SK-N-SH (cell line): ENCODE results near the gene SLC7A6OS. TPM values are rescaled to one million over a fixed set of nuclear protein-coding genes. Genes with fewer than 3 reads are reported as not detected.

Experiments
- CTCF ChIA-PET: fragments of 300-600, 350-600 bp; formaldehyde crosslinking; extraction: SDS; loops from one replicate; lab custom pipeline; 2021; lab: Yijun Ruan, JAX
- POLR2A ChIA-PET: fragments of 350-600 bp; sonication (Branson Sonifier 250); formaldehyde crosslinking; extraction: SDS; loops from one replicate; lab custom pipeline; 2020; ENCODE audit warnings: antibody characterized with exemption, inconsistent platforms; lab: Yijun Ruan, JAX
- DNase-seq: peaks from one replicate; pipeline ENCODE4 v3.0.0; 2012
- H2AFZ ChIP-seq: fragments of 200-600 bp; sonication (generic); 2 replicates; pipeline ENCODE4 v1.8.1; 2016; ENCODE audit warnings: antibody characterized with exemption, mild to moderate bottlenecking, low read depth
- H3F3A ChIP-seq: fragments of 200-600 bp; sonication (generic); replicated peaks from 2 replicates; pipeline ENCODE3; 2016; ENCODE audit warnings: antibody characterized with exemption, mild to moderate bottlenecking; ENCODE audit not compliant: insufficient read depth
- H3K27ac ChIP-seq, 2 experiments: fragments of 200-500 bp in 1 of 2; fragments of 200-600 bp in 1 of 2; sonication (Bioruptor generic) in 1 of 2; sonication (generic), shearing (Covaris generic) in 1 of 2; 2 replicates each; pipeline versions ENCODE4 v1.5.1 to v1.6.1; 2014 to 2016; ENCODE audit warnings: low read depth in 2 of 2, inconsistent platforms in 1 of 2, low read length in 1 of 2, mild to moderate bottlenecking in 1 of 2, mixed read lengths in 1 of 2
- H3K27me3 ChIP-seq: fragments of 200-600 bp; sonication (generic), shearing (Covaris generic); 2 replicates; pipeline ENCODE4 v1.6.1; 2016; ENCODE audit warnings: mixed run types; ENCODE audit not compliant: insufficient read depth
- H3K36me3 ChIP-seq, 2 experiments: fragments of 200-500 bp in 1 of 2; fragments of 200-600 bp in 1 of 2; sonication (Bioruptor generic) in 1 of 2; sonication (generic) in 1 of 2; replicated peaks in 1 of 2; 2 replicates each; pipeline versions ENCODE3 to v1.5.1; 2014 to 2016; ENCODE audit warnings: low read length in 1 of 2, mild to moderate bottlenecking in 1 of 2; ENCODE audit not compliant: insufficient read depth in 2 of 2, control insufficient read depth in 1 of 2
- H3K4me1 ChIP-seq, 2 experiments: fragments of 200-500 bp in 1 of 2; fragments of 200-600 bp in 1 of 2; sonication (Bioruptor generic) in 1 of 2; sonication (generic), shearing (Covaris generic) in 1 of 2; 2 replicates each; pipeline versions ENCODE4 v1.5.1 to v1.6.1; 2014 to 2016; ENCODE audit warnings: low read depth in 1 of 2, low read length in 1 of 2, mixed run types in 1 of 2; ENCODE audit not compliant: insufficient read depth in 2 of 2, control insufficient read depth in 1 of 2
- H3K4me2 ChIP-seq: fragments of 200-600 bp; sonication (generic), shearing (Covaris generic); 2 replicates; pipeline ENCODE4 v1.6.1; 2017; ENCODE audit warnings: mixed run types
- H3K4me3 ChIP-seq, 2 experiments: fragments of 200-500 bp in 1 of 2; fragments of 200-600 bp in 1 of 2; sonication (Bioruptor generic) in 1 of 2; sonication (generic), shearing (Covaris generic) in 1 of 2; 2 replicates each; pipeline versions ENCODE4 v1.5.1 to v1.8.1; 2014 to 2016; ENCODE audit warnings: low read depth in 2 of 2, inconsistent platforms in 1 of 2, low read length in 1 of 2, mild to moderate bottlenecking in 1 of 2, mixed read lengths in 1 of 2, moderate library complexity in 1 of 2
- H3K79me2 ChIP-seq: fragments of 200-600 bp; sonication (generic); 2 replicates; pipeline ENCODE4 v1.8.1; 2017; ENCODE audit warnings: mild to moderate bottlenecking; ENCODE audit not compliant: insufficient read depth
- H3K9ac ChIP-seq: fragments of 200-600 bp; sonication (generic); 2 replicates; pipeline ENCODE4 v1.6.1; 2017; ENCODE audit warnings: mixed run types
- H3K9me2 ChIP-seq: fragments of 200-600 bp; sonication (generic); 2 replicates; pipeline ENCODE4 v1.6.1; 2017; ENCODE audit warnings: mixed run types
- H3K9me3 ChIP-seq: fragments of 200-600 bp; sonication (generic); 2 replicates; pipeline ENCODE4 v1.6.1; 2017; ENCODE audit warnings: mixed run types, mild to moderate bottlenecking, moderate library complexity
- H4K20me1 ChIP-seq: fragments of 200-600 bp; sonication (generic); 2 replicates; pipeline ENCODE4 v1.6.1; 2017; ENCODE audit warnings: mild to moderate bottlenecking, mixed run types; ENCODE audit not compliant: insufficient read depth
- ELF1 ChIP-seq: IDR thresholded peaks from 2 replicates; pipeline ENCODE4 v1.4.0; 2012
- FOSL2 ChIP-seq: IDR thresholded peaks from 2 replicates; pipeline ENCODE4 v1.4.0; 2012; ENCODE audit warnings: low read depth, mild to moderate bottlenecking, moderate library complexity, borderline replicate concordance
- FOXJ3 ChIP-seq: sonication (generic); formaldehyde crosslinking; IDR thresholded peaks from 2 replicates; pipeline ENCODE4 v1.5.1; 2020; ENCODE audit warnings: mild to moderate bottlenecking, missing genetic modification reagents
- FOXM1 ChIP-seq: IDR thresholded peaks from 2 replicates; pipeline ENCODE4 v1.4.0; 2012; ENCODE audit warnings: low read depth, mild to moderate bottlenecking
- GATA2 ChIP-seq: sonication (generic); formaldehyde crosslinking; IDR thresholded peaks from 2 replicates; pipeline ENCODE4 v1.5.0; 2020; ENCODE audit warnings: mild to moderate bottlenecking, missing genetic modification reagents
- MAX ChIP-seq: IDR thresholded peaks from 2 replicates; pipeline ENCODE4 v1.4.0; 2012; ENCODE audit warnings: low read depth
- MEF2A ChIP-seq: IDR thresholded peaks from 2 replicates; pipeline ENCODE4 v1.4.0; 2012; ENCODE audit warnings: low read depth, borderline replicate concordance
- NFIC ChIP-seq: IDR thresholded peaks from 2 replicates; pipeline ENCODE4 v1.4.0; 2012; ENCODE audit warnings: borderline replicate concordance
- NRF1 ChIP-seq: IDR thresholded peaks from 2 replicates; pipeline ENCODE4 v1.6.1; 2012; ENCODE audit warnings: low read depth, mild to moderate bottlenecking, low read length
- RAD21 ChIP-seq: IDR thresholded peaks from 2 replicates; pipeline ENCODE4 v1.6.1; 2012; ENCODE audit warnings: mild to moderate bottlenecking, low read length
- RCOR1 ChIP-seq: fragments of 150-350 bp; IDR thresholded peaks from 2 replicates; pipeline ENCODE4 v1.6.1; 2017; ENCODE audit warnings: antibody characterized with exemption, low read length
- REST ChIP-seq: IDR thresholded peaks from 2 replicates; pipeline ENCODE4 v1.6.1; 2012; ENCODE audit warnings: mild to moderate bottlenecking, low read depth, low read length, moderate library complexity
- SIN3A ChIP-seq: IDR thresholded peaks from 2 replicates; pipeline ENCODE4 v1.6.1; 2012; ENCODE audit warnings: low read depth, mild to moderate bottlenecking, low read length, moderate library complexity, borderline replicate concordance
- TAF1 ChIP-seq: IDR thresholded peaks from 2 replicates; pipeline ENCODE4 v1.6.1; 2012; ENCODE audit warnings: low read depth, mild to moderate bottlenecking, low read length, moderate library complexity, borderline replicate concordance
- TCF12 ChIP-seq: IDR thresholded peaks from 2 replicates; pipeline ENCODE4 v1.4.0; 2012
- TEAD4 ChIP-seq: IDR thresholded peaks from 2 replicates; pipeline ENCODE4 v1.4.0; 2012; ENCODE audit warnings: mild to moderate bottlenecking, borderline replicate concordance; ENCODE audit not compliant: insufficient read depth
- USF1 ChIP-seq: IDR thresholded peaks from 2 replicates; pipeline ENCODE4 v1.4.0; 2012; ENCODE audit warnings: low read depth, borderline replicate concordance
- YY1 ChIP-seq: IDR thresholded peaks from 2 replicates; pipeline ENCODE4 v1.4.0; 2012; ENCODE audit warnings: low read depth, mild to moderate bottlenecking
- WGBS: methylation state at CpG from one replicate; pipeline ENCODE4 v1.1.6; 2017; ENCODE audit warnings: low lambda C conversion rate; 5-methylcytosine and 5-hydroxymethylcytosine counted together
- polyA plus RNA-seq, 3 experiments: library from polyadenylated mRNA; depleted of rRNA; stranded (reverse); fragments of >200 nt; gene quantifications; 2 replicates each; pipeline ENCODE4 v1.2.3, GENCODE V29; 2012

SLC7A6OS gene
- polyA plus RNA-seq, 1 of the 3 experiments (the other 2 are of a cell fraction) = 6.6 TPM

- Histone ChIP-seq H3K9me3 (no peaks in the 10 kb centered on the region), H3K27ac (no peak overlapping the region), H3K79me2 (peaks cover 17% of the 10 kb centered on the region; the same call in 1 of the 2 replicates), H3K9me2 (no peaks in the 10 kb centered on the region), H3K4me3 (no peak overlapping the region), H3K27me3 (no peaks in the 10 kb centered on the region), H4K20me1 (peaks cover 15% of the 10 kb centered on the region; the same call in 1 of the 2 replicates), H3K4me2 (no peak overlapping the region), H3K4me1 (no peaks in the 10 kb centered on the region), H2AFZ (no peak overlapping the region), H3F3A (no peaks in the 10 kb centered on the region), H3K9ac (no peak overlapping the region), H3K36me3 (peaks cover 19 to 22% of the 10 kb centered on the region in 2 experiments)
- CTCF ChIA-PET = interaction anchor here (1.1 to 10.4 kb wide), 2 partner anchors 8 to 25 kb away, joined by 3 to 80 read pairs; partner anchors contain the start of gene SLC7A6
- WGBS = 78% methylated on average over 1 of the region's 1 CpG
- DNase-seq = no peak
- TF ChIP-seq TCF12 (no peak), REST (no peak), NFIC (no peak), TAF1 (no peak), MAX (no peak), RCOR1 (no peak), TEAD4 (no peak), FOSL2 (no peak), MEF2A (no peak), YY1 (no peak), SIN3A (no peak), GATA2 (no peak), ELF1 (no peak), NRF1 (no peak), FOXJ3 (CRISPR knock-in tag) (no peak), USF1 (no peak), RAD21 (no peak), FOXM1 (no peak)
- POLR2A ChIA-PET = interaction anchor here (0.9 kb wide), 1 partner anchor 21 kb away, joined by 7 read pairs; no protein-coding TSS in a partner anchor
Measured at GRCh38 chr16:68288252-68288650, 22.5 kb downstream of the SLC7A6OS start.
